ENCODE data around the gene DNMT3A. TPM values are rescaled to one million over a fixed set of nuclear protein-coding genes. Genes with fewer than 3 reads are reported as not detected.

DNMT3A gene
- total and polyA plus RNA-seq, 2 experiments from 2014 or later: 47.2 to 80.4 TPM

DNA sequence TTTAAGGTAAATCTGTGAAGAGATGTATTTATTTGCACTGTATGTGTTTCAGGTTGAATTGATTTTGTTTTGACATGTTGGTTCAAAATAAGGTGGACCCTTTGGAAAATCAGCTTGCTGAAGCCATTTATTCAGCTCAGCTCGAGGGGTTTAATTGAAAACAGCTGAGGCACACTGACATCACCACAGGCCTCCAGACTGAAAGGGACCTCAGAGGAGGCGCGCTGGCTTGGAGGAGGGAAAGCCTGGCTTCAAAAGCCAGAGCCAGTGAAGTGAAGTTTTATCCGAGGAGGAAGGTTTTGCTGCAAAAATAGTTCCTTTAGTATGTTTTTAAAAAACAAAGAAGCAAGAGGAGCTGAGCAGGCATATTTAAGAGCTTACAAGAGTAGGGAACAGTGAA is 26.9 kb upstream of the DNMT3A start (continued):
- TF ChIP-seq, protein P1, sequence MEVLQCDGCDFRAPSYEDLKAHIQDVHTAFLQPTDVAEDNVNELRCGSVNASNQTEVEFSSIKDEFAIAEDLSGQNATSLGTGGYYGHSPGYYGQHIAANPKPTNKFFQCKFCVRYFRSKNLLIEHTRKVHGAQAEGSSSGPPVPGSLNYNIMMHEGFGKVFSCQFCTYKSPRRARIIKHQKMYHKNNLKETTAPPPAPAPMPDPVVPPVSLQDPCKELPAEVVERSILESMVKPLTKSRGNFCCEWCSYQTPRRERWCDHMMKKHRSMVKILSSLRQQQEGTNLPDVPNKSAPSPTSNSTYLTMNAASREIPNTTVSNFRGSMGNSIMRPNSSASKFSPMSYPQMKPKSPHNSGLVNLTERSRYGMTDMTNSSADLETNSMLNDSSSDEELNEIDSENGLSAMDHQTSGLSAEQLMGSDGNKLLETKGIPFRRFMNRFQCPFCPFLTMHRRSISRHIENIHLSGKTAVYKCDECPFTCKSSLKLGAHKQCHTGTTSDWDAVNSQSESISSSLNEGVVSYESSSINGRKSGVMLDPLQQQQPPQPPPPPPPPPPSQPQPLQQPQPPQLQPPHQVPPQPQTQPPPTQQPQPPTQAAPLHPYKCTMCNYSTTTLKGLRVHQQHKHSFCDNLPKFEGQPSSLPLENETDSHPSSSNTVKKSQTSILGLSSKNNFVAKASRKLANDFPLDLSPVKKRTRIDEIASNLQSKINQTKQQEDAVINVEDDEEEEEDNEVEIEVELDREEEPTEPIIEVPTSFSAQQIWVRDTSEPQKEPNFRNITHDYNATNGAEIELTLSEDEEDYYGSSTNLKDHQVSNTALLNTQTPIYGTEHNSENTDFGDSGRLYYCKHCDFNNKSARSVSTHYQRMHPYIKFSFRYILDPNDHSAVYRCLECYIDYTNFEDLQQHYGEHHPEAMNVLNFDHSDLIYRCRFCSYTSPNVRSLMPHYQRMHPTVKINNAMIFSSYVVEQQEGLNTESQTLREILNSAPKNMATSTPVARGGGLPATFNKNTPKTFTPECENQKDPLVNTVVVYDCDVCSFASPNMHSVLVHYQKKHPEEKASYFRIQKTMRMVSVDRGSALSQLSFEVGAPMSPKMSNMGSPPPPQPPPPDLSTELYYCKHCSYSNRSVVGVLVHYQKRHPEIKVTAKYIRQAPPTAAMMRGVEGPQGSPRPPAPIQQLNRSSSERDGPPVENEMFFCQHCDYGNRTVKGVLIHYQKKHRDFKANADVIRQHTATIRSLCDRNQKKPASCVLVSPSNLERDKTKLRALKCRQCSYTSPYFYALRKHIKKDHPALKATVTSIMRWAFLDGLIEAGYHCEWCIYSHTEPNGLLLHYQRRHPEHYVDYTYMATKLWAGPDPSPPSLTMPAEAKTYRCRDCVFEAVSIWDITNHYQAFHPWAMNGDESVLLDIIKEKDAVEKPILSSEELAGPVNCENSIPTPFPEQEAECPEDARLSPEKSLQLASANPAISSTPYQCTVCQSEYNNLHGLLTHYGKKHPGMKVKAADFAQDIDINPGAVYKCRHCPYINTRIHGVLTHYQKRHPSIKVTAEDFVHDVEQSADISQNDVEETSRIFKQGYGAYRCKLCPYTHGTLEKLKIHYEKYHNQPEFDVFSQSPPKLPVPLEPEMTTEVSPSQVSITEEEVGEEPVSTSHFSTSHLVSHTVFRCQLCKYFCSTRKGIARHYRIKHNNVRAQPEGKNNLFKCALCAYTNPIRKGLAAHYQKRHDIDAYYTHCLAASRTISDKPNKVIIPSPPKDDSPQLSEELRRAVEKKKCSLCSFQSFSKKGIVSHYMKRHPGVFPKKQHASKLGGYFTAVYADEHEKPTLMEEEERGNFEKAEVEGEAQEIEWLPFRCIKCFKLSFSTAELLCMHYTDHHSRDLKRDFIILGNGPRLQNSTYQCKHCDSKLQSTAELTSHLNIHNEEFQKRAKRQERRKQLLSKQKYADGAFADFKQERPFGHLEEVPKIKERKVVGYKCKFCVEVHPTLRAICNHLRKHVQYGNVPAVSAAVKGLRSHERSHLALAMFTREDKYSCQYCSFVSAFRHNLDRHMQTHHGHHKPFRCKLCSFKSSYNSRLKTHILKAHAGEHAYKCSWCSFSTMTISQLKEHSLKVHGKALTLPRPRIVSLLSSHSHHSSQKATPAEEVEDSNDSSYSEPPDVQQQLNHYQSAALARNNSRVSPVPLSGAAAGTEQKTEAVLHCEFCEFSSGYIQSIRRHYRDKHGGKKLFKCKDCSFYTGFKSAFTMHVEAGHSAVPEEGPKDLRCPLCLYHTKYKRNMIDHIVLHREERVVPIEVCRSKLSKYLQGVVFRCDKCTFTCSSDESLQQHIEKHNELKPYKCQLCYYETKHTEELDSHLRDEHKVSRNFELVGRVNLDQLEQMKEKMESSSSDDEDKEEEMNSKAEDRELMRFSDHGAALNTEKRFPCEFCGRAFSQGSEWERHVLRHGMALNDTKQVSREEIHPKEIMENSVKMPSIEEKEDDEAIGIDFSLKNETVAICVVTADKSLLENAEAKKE (CRISPR knock-in tag; IDR thresholded peaks at IDR 0.05): no peak
- TF ChIP-seq POLR2AphosphoS5 (IDR thresholded peaks at IDR 0.05; ENCODE audit: low read depth) (no peak), JUNB (IDR thresholded peaks at IDR 0.05; ENCODE audit: unreplicated experiment) (no peak), CREB1 (CRISPR knock-in tag; IDR thresholded peaks at IDR 0.05; ENCODE audit: low read depth) (no peak), EZH2 (IDR thresholded peaks at IDR 0.05; ENCODE audit: low read depth, unreplicated experiment) (no peak), ZNF114 (CRISPR knock-in tag; IDR thresholded peaks at IDR 0.05) (no peak), STAT1 (IDR thresholded peaks at IDR 0.05; ENCODE audit: unreplicated experiment) (no peak), ZNF331 (CRISPR knock-in tag; IDR thresholded peaks at IDR 0.05; ENCODE audit: low read depth) (no peak)
- TF ChIP-seq, protein P2, sequence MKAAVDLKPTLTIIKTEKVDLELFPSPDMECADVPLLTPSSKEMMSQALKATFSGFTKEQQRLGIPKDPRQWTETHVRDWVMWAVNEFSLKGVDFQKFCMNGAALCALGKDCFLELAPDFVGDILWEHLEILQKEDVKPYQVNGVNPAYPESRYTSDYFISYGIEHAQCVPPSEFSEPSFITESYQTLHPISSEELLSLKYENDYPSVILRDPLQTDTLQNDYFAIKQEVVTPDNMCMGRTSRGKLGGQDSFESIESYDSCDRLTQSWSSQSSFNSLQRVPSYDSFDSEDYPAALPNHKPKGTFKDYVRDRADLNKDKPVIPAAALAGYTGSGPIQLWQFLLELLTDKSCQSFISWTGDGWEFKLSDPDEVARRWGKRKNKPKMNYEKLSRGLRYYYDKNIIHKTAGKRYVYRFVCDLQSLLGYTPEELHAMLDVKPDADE (IDR thresholded peaks at IDR 0.05): no peak

DNA sequence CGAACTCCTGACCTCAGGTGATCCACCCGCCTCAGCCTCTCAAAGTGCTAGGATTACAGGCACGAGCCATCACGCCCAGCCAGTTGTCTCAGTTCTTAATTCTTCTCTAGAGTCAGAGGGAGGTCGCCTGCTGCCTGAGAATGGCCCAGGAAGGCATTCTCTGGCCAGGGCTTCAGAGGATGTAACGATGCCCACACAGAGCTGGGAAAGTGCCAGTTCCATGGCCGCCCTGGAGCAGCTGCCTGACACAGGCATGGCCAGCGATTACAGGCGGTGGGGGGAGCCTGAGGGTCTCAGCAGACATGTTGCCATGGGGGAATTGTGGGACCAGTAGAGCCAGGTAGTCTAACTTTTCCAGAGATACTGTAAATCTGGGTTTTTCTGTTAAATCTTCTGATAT is 25.6 kb upstream of the DNMT3A start:
- Histone ChIP-seq H3K4me3 (no peak overlapping the region), H3K36me3 (ENCODE audit: insufficient read depth) (no peaks in the 10 kb centered on the region), H3F3A (replicated peaks; ENCODE audit: low read depth) (no peaks in the 10 kb centered on the region), H3K9me2 (ENCODE audit: insufficient read depth) (no peaks in the 10 kb centered on the region), H3K4me1 (ENCODE audit: insufficient read depth) (peaks cover 7% of the 10 kb centered on the region), H3K27me3 (ENCODE audit: insufficient read depth) (peaks cover 12% of the 10 kb centered on the region; the same call in 1 of the 2 replicates), H4K20me1 (replicated peaks; ENCODE audit: insufficient read depth) (no peaks in the 10 kb centered on the region), H2AFZ (no peak overlapping the region), H3K27ac (ENCODE audit: low read depth) (no peak overlapping the region), H3K79me2 (replicated peaks; ENCODE audit: insufficient read depth) (no peaks in the 10 kb centered on the region), H3K4me2 (no peak overlapping the region)
- Mint-ChIP-seq H3K27me3 (ENCODE audit: insufficient read depth, low read depth, poor library complexity) (peaks cover 23% of the 10 kb centered on the region), H3K9me3 (no peaks in the 10 kb centered on the region; the same call in 2 of the 3 replicates), H3K4me1 (peaks cover 13% of the 10 kb centered on the region), H3K4me3 (no peak overlapping the region), H3K36me3 (ENCODE audit: low read depth) (no peaks in the 10 kb centered on the region), H3K27ac (no peak overlapping the region)
- ATAC-seq (no peak), DNase-seq (ENCODE audit: low spot score) (no peak)
- TF ChIP-seq, protein P1 (CRISPR knock-in tag; IDR thresholded peaks at IDR 0.05): no peak

Measured in GM23338 (cell line).